Activated CD8-positive, alpha-beta memory T cell treated with anti-CD3 and anti-CD28 coated beads, Interleukin-2, amount 50 U/mL, for 24 hours (primary cell): ENCODE measurements around the gene SLC7A10.

Source experiments
- DNase-seq: peaks from one replicate; pipeline ENCODE4 v3.0.0-alpha.2; 2020; ENCODE audit errors: extremely low read depth

The SLC7A10 gene

DNA sequence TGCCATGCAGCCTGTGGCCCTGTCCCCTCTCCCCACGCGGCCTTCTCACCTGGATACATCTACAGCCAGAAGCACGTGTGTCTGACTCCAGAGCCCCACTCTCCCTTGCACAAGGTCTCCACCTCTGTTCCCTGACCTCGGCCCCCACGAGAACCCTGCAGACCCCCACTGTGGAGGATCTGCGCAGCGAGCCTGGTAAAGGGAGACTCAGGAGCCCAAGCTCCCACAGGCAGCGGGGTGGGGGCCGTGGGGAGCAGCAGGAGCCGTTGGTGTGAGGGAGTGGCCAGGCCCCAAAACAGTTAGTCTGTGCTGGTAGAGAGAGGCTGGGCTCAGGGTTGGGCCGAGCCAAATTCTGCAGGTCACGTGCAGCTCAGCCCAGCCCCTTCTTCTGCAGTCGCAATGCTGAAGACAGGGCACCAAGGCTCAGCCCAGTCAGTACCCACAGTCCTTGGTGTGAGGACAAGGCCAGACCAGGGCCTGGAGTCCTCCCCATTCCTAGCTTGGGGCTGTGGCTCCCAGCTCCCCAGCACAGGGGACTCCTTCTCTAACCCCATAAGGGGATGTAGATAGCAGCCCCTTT lies 28.7 kb upstream of the SLC7A10 start:
- no peak for DNase-seq

- DNase-seq, result no peak
These were observed 27.3 kb upstream of the SLC7A10 start for GRCh38 chr19:33252971-33253370.

DNA sequence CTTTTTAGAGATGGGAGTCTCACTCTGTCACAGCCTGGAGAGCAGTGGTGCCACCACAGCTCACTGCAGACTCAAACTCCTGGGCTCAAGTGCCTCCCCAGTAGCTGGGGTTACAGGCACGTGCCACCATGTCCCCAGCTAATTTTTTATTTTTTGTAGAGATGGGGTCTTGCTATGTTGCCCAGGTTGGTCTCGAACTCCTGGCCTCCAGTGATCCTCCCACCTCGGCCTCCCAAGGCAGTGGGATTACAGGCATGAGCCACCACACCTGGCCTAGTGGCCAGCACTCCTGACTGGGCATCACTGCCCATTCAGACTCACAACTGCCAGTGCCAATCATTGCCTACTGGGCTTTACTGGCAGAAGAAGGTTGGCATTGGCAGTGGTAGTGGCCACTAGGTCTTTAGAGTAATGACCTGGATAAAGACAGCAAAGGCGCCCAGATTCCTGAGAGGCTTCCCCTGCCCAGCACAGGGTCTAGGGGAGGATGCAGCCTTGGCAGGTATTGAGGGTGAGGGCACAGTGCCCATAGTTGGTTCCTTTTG lies 26.8 kb upstream of the SLC7A10 start:
- no peak for DNase-seq

DNA sequence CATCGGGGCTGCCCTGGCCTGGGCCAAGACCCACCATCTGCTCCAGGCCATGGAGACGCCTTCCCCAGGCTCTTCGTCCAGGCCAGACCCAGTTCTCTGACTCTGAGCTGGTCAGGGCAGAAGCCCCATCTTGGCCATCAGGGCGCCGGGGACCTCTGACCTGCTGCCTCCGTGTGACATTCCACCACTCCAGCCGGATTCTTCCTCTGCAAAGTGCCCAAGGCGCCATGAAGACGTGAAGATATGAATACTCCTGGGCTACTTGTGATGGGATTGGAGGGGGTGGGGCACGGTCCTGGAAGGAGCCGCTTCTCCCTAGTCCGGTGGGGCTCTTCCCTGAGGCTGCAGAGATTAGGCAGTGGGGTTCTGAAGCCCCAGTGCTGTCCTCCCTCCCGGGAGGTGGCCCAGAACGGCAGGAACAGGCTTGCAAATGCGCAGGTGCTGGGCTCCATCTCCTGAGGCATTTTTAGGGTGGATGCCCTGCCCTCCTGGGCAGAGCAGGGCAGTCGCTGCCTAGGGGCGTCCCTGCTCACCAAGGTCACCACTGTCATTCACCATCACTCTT lies 26.0 kb upstream of the SLC7A10 start:
- DNase-seq, result no peak

DNA sequence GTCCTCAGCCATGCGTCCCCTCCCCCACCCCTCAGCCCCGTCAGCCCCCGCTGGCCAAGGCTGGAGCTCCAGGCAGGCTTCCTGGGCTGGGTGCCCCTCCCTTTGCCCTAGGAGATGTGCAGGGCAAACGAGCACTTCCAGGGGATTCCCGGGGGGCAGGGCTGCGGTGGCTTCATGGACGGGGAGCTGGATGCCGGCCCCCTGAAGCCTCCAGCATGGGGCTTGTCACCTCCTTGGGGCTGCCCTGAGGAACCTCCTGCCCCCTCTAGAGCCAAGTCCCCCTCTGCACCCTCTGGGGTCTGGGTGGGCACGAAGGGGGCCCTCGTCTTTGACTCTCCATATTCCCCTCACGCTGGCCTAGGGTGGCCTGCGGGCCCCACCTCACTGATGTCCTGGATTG lies 25.4 kb upstream of the SLC7A10 start:
- DNase-seq, result no peak

DNA sequence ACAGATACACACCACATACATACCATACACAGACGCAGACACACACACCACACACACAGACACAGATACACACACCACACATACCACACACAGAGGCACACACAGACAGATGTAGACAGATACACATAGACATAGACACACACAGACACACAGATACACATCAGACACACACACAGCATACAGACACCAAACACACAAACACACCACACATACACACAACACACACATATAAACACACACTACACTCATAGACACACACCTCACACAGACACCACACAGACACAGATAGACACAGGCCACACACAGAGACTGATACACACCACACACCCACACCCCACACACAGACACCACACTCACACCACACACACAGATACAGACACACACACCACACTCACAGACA lies 24.9 kb upstream of the SLC7A10 start:
- DNase-seq, result no peak

GRCh38 chr19:33249740-33250366 lies 24.2 kb upstream of the SLC7A10 start:
- DNase-seq, result no peak

DNA sequence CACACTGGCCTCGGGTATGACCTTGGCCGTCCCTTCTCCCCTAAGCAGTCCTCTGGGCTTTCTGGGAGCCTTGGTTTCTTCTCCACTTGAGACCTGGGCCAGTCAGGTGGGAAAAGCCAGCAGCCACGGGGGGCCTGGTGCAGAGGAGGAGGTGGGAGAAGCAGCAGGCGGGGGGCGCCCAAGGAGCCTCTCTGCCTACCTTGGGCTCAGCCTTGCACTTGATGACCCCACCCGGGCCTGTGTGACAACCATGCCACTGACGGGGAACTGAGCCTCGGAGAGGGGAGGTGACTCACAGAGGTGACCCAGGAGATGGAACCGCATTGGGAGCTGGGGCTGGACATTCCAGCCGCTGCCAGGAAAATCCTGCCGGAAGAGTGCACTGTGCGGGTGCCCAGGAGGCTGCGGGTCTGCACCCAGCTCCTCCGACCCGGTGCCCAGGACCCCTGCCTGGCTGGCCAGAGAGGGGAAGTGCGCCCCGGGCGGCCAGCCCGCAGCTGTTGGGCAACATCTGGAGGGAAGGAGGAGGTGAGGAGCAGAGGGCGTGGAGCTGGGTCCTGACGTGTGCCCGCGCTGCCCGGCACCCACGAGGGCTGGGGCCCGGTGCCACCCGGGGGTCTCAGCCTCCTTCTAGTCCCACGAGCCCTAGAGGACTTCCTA lies 23.4 kb upstream of the SLC7A10 start:
- no peak for DNase-seq

- DNase-seq, result no peak
These were observed 22.9 kb upstream of the SLC7A10 start for GRCh38 chr19:33248553-33248953.

DNA sequence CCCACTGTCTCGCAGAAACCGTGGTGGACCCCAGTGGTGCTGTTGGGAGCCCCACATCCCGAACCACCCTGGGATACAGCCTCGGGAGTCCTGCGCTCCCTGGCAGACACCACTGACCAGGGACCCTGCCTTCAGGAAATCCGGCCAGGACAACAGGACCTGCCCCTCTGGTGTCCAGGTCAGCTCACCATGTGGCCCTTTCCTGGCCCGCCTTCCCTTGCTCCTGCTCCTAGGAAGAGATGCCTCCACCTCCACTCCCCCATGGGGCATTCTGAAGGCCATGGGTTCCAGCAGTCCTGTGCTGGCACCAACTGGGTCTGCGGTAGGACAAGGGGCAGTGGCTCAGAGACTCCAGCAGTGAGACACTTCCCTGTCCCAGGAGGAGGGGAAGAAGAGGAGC lies 22.5 kb upstream of the SLC7A10 start:
- DNase-seq, result no peak

GRCh38 chr19:33247441-33247819 lies 21.8 kb upstream of the SLC7A10 start:
- DNase-seq, result no peak

DNA sequence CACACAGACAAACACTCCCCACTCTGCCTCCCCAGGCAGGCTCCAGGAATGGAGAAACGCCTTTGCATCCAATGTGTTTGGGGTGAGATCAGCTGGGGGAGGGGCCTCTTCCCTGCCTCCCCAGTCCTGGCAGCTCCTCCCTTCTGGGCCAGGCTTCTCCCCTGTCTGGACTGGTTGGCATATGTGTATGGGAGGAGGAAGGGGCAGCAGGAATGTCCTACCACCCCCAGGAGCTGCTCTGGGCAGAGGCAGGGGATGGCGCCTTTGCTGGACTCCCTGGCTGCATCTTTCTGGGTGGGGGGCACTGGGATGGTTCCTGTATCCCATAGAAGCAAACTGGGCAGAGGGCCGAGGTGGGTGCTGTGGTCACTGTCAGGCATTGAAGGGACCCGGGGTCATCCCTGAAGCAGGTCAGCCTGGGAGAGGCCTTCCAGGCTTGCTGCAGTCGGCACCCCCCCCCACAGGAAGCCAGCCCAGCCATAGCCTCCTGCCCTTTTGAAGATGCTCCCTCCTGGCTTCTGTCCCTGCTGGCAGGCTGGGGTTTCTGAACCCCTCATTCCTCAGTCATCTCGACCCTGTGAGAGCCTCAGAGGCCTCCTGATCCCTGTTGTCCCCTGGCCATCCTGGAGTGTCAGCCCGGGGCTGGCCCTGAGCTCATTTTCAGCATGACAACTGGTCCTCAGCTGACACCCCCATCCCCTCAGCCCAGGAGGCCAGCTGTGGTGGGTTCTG lies 21.2 kb upstream of the SLC7A10 start:
- no peak for DNase-seq

DNA sequence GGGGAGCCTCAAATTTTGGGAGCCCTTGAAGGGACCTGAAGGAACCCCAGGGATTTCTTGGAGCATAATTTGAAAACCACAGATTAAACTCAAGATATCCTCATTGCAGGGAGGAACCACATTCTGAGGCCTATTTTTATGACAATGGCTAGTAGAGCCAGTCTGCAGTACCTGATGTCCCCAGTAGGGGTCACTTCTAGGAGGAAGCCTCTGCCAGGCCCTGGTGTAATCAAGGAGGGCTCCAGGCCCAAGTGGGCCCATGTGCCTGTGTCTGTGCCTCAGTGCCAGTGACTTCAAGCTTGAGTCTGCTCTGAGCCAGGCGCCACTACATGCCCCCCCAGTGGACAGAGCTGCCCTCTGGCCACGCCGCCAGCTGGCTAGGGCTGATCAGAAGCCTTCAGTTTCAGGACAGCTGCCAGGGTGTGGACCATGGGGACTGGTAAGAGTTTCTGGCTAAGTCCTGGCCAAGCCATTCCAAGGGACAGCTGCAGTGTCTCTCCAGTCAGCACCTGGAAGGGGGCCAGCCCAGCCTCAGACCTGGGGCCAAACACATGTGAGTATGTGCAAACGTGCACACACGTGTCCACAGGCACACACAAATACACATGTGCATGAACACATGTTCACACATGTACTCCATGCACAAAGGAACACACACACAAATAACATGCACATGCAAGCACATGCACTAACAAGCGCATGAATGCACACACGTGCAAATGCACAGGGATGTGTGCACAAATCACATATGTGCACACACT lies 20.5 kb upstream of the SLC7A10 start:
- no peak for DNase-seq

- DNase-seq, result no peak
These were observed 17.3 kb upstream of the SLC7A10 start for GRCh38 chr19:33242911-33243310.

DNA sequence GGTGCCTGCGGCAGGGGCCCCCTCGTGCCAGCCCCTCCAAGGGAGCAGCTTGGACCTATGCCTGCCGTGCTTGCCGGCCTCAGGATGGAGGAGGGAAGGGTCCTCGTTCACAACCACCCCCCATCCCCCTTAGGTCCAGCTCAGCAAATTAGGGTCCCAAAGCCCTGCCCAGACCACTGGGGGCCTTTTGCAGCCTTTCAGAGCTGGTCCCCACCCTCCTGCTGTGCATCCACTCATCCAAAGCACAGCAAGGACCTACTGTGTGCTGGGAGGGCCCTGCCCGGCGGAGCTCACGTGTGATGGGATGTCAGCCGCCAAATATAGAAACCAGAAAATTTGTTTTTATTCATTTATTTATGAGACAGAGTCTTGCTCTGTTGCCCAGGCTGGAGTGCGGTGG lies 16.5 kb upstream of the SLC7A10 start:
- no peak for DNase-seq

- DNase-seq, result no peak
These were observed 16.0 kb upstream of the SLC7A10 start for GRCh38 chr19:33241530-33242101.

- no peak for DNase-seq
These were observed 15.5 kb upstream of the SLC7A10 start for GRCh38 chr19:33241091-33241529.

GRCh38 chr19:33240181-33240771 lies 14.6 kb upstream of the SLC7A10 start:
- no peak for DNase-seq

DNA sequence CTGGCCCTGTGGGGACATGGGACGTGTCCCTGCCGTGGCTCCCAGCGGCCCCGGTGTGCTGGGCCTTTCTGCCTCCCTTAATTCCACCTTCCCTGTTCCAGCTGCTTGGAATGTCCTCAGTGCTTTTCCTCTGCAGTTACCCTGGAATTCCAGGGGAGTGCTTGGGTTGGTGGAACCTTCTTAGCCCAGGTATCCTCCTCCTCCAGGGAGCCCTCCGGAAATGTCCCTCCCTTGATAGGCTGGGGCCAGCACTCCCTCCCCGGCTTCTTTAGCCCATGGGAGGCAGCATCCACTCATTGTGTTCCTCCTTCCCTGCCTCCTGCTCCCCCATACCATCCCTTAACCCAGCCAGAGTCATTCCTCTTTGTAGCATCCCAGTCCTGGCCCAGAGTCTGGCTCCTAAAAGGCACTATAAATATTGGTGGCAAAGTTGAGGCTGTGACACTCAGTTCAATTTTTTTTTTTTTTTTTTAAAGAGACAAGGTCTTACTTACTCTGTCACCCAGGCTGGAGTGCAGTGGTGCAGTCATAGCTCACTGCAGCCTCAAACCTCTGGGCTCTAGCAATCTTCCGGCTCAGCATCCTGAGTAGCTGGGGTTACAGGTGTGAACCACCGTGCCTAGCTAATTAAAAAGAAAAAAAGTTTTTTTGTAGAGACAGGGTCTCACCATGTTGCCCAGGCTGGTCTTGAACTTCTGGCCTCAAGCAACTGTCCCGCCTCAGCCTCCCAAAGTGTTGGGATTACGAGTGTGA lies 13.7 kb upstream of the SLC7A10 start:
- no peak for DNase-seq
